Breast epithelium (tissue), 3 donors: Measurements from ENCODE around the gene PTGR3.

Experiments used
- CTCF ChIP-seq, 3 donors: fragments of 450-650 bp; IDR thresholded peaks; one replicate each; pipeline ENCODE4 v1.5.1; 2016 to 2017; ENCODE audit warnings: antibody characterized with exemption in 3 of 3, mild to moderate bottlenecking in 3 of 3, moderate library complexity in 3 of 3
- POLR2A ChIP-seq: fragments of 450-650 bp; IDR thresholded peaks from one replicate; pipeline ENCODE4 v1.6.1; 2016; ENCODE audit warnings: antibody characterized with exemption, mild to moderate bottlenecking, moderate library complexity
- POLR2AphosphoS5 ChIP-seq, 3 donors: sonication (generic); formaldehyde crosslinking; IDR thresholded peaks; one replicate each; pipeline ENCODE4 v1.6.1; 2017; ENCODE audit warnings: antibody characterized with exemption in 3 of 3

GRCh38 chr18:75221397-75221796 lies 12.5 kb upstream of the PTGR3 start:
- TF ChIP-seq CTCF (IDR thresholded peaks at IDR 0.05) = no peak
- TF ChIP-seq POLR2A = no peak
- TF ChIP-seq POLR2AphosphoS5 (IDR thresholded peaks at IDR 0.05) = no peak
